Measurements from ENCODE around the gene ARL3.

Gene ARL3, protein sequence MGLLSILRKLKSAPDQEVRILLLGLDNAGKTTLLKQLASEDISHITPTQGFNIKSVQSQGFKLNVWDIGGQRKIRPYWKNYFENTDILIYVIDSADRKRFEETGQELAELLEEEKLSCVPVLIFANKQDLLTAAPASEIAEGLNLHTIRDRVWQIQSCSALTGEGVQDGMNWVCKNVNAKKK

GRCh38 chr10:102713814-102714620 lies at the start of gene ARL3:
Gene ARL3, minus strand, starts transcription at chr10:102714397. Its CDS starts 122 bp downstream, at chr10:102714275.
- Histone ChIP-seq H3K4me1 (peaks cover 42% of the 10 kb centered on the region), H3K36me3 (ENCODE audit: control insufficient read depth, insufficient read depth, low read length) (no peaks in the 10 kb centered on the region), H2AFZ (peak within 1 kb of the TSS; percentile 90), H3K27ac (peak within 1 kb of the TSS; percentile 99), H3K27me3 (ENCODE audit: control insufficient read depth, insufficient read depth, low read length) (no peaks in the 10 kb centered on the region), H3K4me2 (ENCODE audit: low read length) (peak within 1 kb of the TSS; percentile 97), H3K79me2 (peaks cover 25% of the 10 kb centered on the region), H3K4me3 (ENCODE audit: low read depth, low read length) (peak within 1 kb of the TSS; percentile 98), H3K9me3 (ENCODE audit: control insufficient read depth, low read length) (no peaks in the 10 kb centered on the region), H3K9ac (peak within 1 kb of the TSS; percentile 96)
- peak; percentile 44 for TF ChIP-seq CTCF (IDR thresholded peaks at IDR 0.05)

DNA sequence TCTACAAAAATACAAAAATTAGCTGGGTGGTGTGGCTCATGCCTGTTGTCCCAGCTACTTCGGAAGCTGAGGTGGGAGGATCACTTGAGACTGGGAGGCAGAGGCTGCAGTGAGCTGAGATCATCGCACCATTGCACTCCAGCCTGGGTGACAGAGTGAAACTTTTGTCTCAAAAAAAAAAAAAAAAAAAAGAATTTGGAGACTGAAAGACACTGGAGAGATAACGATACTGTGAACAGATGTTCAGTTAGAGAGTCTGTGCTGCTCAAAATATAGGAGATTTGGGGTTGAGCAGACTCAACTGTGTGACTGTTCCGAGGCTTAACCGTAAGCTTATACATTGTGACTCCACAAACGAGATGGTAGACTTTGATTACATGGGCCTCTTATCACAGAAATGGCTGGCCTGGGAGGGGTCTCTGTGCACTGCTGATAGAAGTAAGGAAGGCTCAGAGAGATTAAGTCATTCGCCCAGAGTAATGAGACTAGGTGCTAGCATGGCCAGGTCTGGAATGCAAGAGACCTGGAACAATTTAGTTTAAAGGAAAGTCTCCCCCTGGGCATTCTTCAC lies 48.9 kb upstream of the ARL3 start:
- no peak overlapping the region for H2AFZ ChIP-seq
- H3K4me1 ChIP-seq = peaks cover 60% of the 10 kb centered on the region
- H3K9me3 ChIP-seq (ENCODE audit: control insufficient read depth, low read length) = no peaks in the 10 kb centered on the region
- H3K79me2 ChIP-seq = peaks cover 60% of the 10 kb centered on the region
- TF ChIP-seq CTCF (IDR thresholded peaks at IDR 0.05) = no peak
- no peaks in the 10 kb centered on the region for H3K27me3 ChIP-seq (ENCODE audit: control insufficient read depth, insufficient read depth, low read length)
- H3K9ac ChIP-seq = no peak overlapping the region
- peak overlapping the region; percentile 11 for H3K4me2 ChIP-seq (ENCODE audit: low read length)
- no peak overlapping the region for H3K4me3 ChIP-seq (ENCODE audit: low read depth, low read length)
- no peaks in the 10 kb centered on the region for H3K36me3 ChIP-seq (ENCODE audit: control insufficient read depth, insufficient read depth, low read length)
- peak overlapping the region; percentile 86 for H3K27ac ChIP-seq

- H3K4me3 ChIP-seq (ENCODE audit: low read depth, low read length) = no peak overlapping the region
- H2AFZ ChIP-seq = no peak overlapping the region
- H3K79me2 ChIP-seq = peaks cover 58% of the 10 kb centered on the region
- H3K9me3 ChIP-seq (ENCODE audit: control insufficient read depth, low read length) = no peaks in the 10 kb centered on the region
- peak overlapping the region; percentile 15 for H3K27ac ChIP-seq
- H3K36me3 ChIP-seq (ENCODE audit: control insufficient read depth, insufficient read depth, low read length) = no peaks in the 10 kb centered on the region
- H3K9ac ChIP-seq = no peak overlapping the region
- H3K4me1 ChIP-seq = peaks cover 59% of the 10 kb centered on the region
- no peaks in the 10 kb centered on the region for H3K27me3 ChIP-seq (ENCODE audit: control insufficient read depth, insufficient read depth, low read length)
- H3K4me2 ChIP-seq (ENCODE audit: low read length) = no peak overlapping the region
- TF ChIP-seq CTCF (IDR thresholded peaks at IDR 0.05) = no peak
Measured at GRCh38 chr10:102762401-102763015, 48.3 kb upstream of the ARL3 start.

GRCh38 chr10:102761981-102762380 lies 47.8 kb upstream of the ARL3 start:
- Histone ChIP-seq H3K9ac (no peak overlapping the region), H3K4me2 (ENCODE audit: low read length) (no peak overlapping the region), H3K27ac (no peak overlapping the region), H3K9me3 (ENCODE audit: control insufficient read depth, low read length) (no peaks in the 10 kb centered on the region), H3K4me3 (ENCODE audit: low read depth, low read length) (no peak overlapping the region), H3K27me3 (ENCODE audit: control insufficient read depth, insufficient read depth, low read length) (no peaks in the 10 kb centered on the region), H2AFZ (no peak overlapping the region), H3K4me1 (peaks cover 54% of the 10 kb centered on the region), H3K36me3 (ENCODE audit: control insufficient read depth, insufficient read depth, low read length) (no peaks in the 10 kb centered on the region), H3K79me2 (peaks cover 58% of the 10 kb centered on the region)
- TF ChIP-seq CTCF (IDR thresholded peaks at IDR 0.05) = no peak
